ENCODE results near the gene MRPL38. TPM values are rescaled to one million over a fixed set of nuclear protein-coding genes. Genes with fewer than 3 reads are reported as not detected.
"Not testable (repeated sequence)": the region's sequence is repeated elsewhere in the genome, so short reads cannot be mapped to it uniquely, and the experiment has no call there.

The MRPL38 gene
- polyA plus RNA-seq, 2 of the 4 experiments (the other 2 are of a cell fraction), result 53.5 to 102 TPM

DNA sequence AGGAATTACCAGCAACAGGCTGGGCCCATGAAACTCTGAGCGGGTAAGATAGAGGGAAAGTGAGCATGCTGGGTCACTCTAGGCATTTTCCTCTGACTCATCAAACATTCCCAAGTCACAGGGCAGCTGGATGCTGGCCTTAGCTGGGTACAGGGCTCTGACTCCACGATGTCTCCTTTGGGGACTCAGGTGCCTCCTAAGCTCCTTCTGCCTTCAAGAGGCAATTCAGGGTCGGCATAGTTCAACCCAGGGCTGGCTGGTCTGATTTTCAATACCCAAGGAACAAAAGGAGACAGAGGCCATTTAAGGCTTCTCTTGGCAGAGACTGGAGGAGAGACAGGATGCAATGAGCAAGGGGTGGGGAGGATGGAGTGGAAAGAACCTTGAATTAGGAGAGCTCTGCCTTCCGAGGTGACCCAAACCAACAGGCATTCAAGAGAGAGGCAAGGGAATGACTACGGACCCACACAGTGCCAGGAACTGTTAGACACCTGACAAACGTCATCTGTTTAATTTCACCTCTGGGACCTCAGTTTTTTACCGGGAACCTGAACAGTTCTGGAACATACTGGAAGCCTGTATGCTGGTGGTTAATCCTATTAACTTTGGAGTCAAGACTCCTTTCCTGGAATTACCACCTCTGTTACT, 50.5 kb downstream of the MRPL38 start:
- WGBS (ENCODE audit: missing lambda C conversion rate), result 15% methylated on average over 7 of the region's 7 CpGs
- POLR2A ChIA-PET, result interaction anchor here (0.6 to 2.8 kb wide), 7 partner anchors 9 to 411 kb away, joined by 3 to 68 read pairs (median 8); partner anchors contain the start of genes RECQL5, SAP30BP, TRIM47 and UBALD2
- CTCF ChIA-PET, result interaction anchor here (0.6 to 37.0 kb wide), 10 partner anchors 8 to 148 kb away, joined by 3 to 691 read pairs (median 6); partner anchors contain the start of genes TRIM47, TRIM65 and UNC13D

DNA sequence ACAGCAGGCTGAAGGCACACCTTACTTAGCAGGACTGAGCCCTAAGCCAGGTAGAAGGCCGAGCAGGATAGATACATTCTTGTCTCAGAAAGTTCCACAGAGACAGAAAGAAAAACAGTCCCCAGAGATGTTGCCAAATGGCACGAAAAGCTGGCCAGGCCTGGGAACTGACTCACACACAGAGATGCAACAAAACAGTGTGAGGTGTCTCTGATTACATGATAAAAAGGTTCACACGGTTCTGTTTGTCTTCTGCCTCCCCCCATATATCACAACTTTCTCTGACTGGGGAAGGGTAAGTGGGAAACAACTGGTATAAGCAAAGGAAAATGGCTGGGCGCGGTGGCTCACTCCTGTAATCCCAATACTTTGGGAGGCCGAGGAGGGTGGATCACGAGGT, 51.3 kb downstream of the MRPL38 start:
- ATAC-seq, result no peak
- Histone ChIP-seq H3K27ac (peak overlapping the region in 1 of 2 experiments; percentile 88; a peak in 2 of 6 replicates), H3K4me3 (no peak overlapping the region), H3K4me2 (peak overlapping the region; percentile 91), H3K4me1 (peaks cover 22% of the 10 kb centered on the region), H3K9me3 (no peaks in the 10 kb centered on the region)
- no peak for TF ChIP-seq KDM5A (IDR thresholded peaks at IDR 0.05)
- ChIA-PET POLR2A (interaction anchor here (0.6 to 2.6 kb wide), 3 partner anchors 39 to 186 kb away, joined by 4 to 68 read pairs (median 4); partner anchors contain the start of genes RECQL5 and SAP30BP), CTCF (interaction anchor here (0.6 to 37.0 kb wide), 11 partner anchors 8 to 116 kb away, joined by 3 to 691 read pairs (median 4); partner anchors contain the start of genes TRIM47, TRIM65 and UNC13D)
- DNase-seq (ENCODE audit: low read depth in 1 of 2, low spot score in 1 of 2), result no peak
- WGBS (ENCODE audit: missing lambda C conversion rate), result 70% methylated on average over 7 of the region's 7 CpGs
- FAIRE-seq, result no peak

More for the DNA sequence above, 50.5 kb downstream of the MRPL38 start:
- peak; percentile 7 to 15; a peak in 1 of 6 replicates for ATAC-seq
- no peak for FAIRE-seq
- Histone ChIP-seq H3K9me3 (no peaks in the 10 kb centered on the region), H3K4me3 (peak overlapping the region; percentile 58), H3K27ac (peak overlapping the region; percentile 83 to 88), H3K4me2 (peak overlapping the region; percentile 91), H3K4me1 (peaks cover 19% of the 10 kb centered on the region)
- TF ChIP-seq FOSL2 (IDR thresholded peaks at IDR 0.05) (no peak), FOSL2 (CRISPR knock-in tag; IDR thresholded peaks at IDR 0.05) (peak; percentile 62), CEBPB (IDR thresholded peaks at IDR 0.05) (no peak), MAFK (IDR thresholded peaks at IDR 0.05; ENCODE audit: partially characterized antibody) (peak; percentile 51)
- DNase-seq (ENCODE audit: low read depth in 1 of 2, low spot score in 1 of 2), result peak; percentile 54 to 80

DNA sequence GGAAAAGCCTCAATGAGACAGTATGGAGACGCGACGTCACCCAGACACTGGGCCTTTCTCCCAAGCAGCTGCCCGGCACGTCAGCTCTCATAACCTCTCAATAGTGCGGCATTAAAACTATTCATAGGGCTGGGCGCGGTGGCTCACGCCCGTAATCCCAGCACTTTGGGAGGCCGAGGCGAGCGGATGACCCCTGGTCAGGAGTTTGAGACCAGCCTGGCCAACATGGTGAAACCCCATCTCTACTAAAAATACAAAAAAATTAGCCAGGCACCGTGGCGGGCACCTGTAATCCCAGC, 53.0 kb downstream of the MRPL38 start:
- WGBS (ENCODE audit: missing lambda C conversion rate), result 97% methylated on average over 15 of the region's 15 CpGs
- not testable (repeated sequence) for FAIRE-seq; DNase-seq (ENCODE audit: low read depth in 1 of 2, low spot score in 1 of 2); H3K4me3 ChIP-seq; H3K4me2 ChIP-seq; H3K27ac ChIP-seq; H3K9me3 ChIP-seq; ATAC-seq
- POLR2A ChIA-PET, result interaction anchor here (1.7 kb wide), 1 partner anchor 72 kb away, joined by 4 read pairs; no protein-coding TSS in a partner anchor
- H3K4me1 ChIP-seq, result peaks cover 31% of the 10 kb centered on the region
- CTCF ChIA-PET, result interaction anchor here (1.5 to 37.0 kb wide), 4 partner anchors 10 to 87 kb away, joined by 6 to 691 read pairs (median 168); partner anchors contain the start of genes GALK1 and TRIM47

DNA sequence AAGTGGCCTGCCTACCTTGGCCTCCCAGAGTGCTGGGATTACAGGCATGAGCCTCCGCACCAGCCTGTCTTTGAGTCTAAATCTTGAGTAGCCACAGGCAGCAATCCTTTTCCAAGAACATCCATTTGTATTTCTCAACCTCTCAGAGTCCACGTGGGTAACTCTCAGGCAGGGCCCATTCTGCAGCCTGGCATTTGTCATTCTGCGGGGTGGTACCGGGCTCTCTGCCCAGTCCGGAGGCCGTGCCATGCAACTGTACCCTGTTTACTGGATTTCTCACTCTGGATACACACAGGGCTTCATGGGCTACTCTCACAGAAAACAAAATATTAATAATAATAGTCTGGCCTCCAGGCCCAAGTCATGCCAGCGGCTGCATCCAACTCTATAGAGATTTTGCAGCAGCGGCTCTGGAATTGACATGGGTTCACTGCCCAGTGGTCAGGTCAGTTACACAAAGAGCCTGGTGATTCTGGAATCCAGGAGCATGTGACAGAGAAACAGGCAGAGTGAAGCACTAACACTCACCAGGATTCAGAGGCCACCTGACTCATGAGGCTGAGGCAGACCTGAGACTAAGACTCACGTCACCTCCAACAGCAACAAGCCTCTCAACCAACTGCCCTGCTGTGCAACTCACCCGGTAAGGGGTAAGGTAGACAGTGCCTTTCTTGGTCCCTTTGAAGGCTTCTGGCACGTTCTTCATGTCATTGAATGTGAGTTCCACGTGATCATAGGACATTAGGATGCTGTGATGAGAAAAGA, 53.6 kb downstream of the MRPL38 start:
- peaks cover 32% of the 10 kb centered on the region for H3K4me1 ChIP-seq
- ChIA-PET CTCF (interaction anchor here (1.1 to 37.0 kb wide), 6 partner anchors 10 to 87 kb away, joined by 4 to 691 read pairs (median 49); partner anchors contain the start of genes GALK1 and TRIM47), POLR2A (interaction anchor here (1.7 kb wide), 1 partner anchor 71 kb away, joined by 4 read pairs; no protein-coding TSS in a partner anchor)
- ATAC-seq (no peak), DNase-seq (ENCODE audit: low read depth in 1 of 2, low spot score in 1 of 2) (no peak), FAIRE-seq (no peak)
- no peak overlapping the region for H3K4me2 ChIP-seq
- TF ChIP-seq HOXB13 (CRISPR knock-in tag; IDR thresholded peaks at IDR 0.05; ENCODE audit: low read depth) (no peak), POLR2A (IDR thresholded peaks at IDR 0.05; ENCODE audit: low read length) (no peak)
- H3K4me3 ChIP-seq, result no peak overlapping the region
- H3K27ac ChIP-seq, result no peak overlapping the region
- 90% methylated on average over 12 of the region's 12 CpGs for WGBS (ENCODE audit: missing lambda C conversion rate)
- H3K9me3 ChIP-seq, result no peaks in the 10 kb centered on the region

DNA sequence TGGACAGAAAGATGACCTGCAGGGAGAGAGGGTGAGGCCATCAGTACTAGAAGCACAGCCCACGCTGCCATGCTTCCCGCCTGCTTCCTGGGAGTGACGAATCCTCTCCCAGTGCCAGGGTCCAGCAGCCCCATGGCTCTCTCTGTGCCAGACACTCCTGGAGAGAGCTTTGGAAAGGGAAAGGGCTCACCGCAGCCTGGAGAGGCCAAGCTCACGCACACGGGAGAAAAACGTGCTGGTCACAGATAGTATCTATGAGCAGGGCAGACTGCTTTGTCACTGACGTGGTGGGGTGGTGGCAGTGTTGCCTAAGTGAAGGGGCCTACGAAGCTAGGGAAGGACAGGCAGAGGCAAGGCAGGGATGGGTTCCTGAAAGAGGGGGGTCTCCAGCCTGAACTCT, 55.0 kb downstream of the MRPL38 start:
- 86% methylated on average over 9 of the region's 9 CpGs for WGBS (ENCODE audit: missing lambda C conversion rate)
- Histone ChIP-seq H3K4me2 (no peak overlapping the region), H3K9me3 (no peaks in the 10 kb centered on the region), H3K27ac (no peak overlapping the region), H3K4me1 (peaks cover 46% of the 10 kb centered on the region), H3K4me3 (no peak overlapping the region)
- FAIRE-seq (no peak), ATAC-seq (no peak), DNase-seq (ENCODE audit: low read depth in 1 of 2, low spot score in 1 of 2) (no peak)
- TF ChIP-seq RFX5 (IDR thresholded peaks at IDR 0.05), result no peak
- TF ChIP-seq, protein P1, sequence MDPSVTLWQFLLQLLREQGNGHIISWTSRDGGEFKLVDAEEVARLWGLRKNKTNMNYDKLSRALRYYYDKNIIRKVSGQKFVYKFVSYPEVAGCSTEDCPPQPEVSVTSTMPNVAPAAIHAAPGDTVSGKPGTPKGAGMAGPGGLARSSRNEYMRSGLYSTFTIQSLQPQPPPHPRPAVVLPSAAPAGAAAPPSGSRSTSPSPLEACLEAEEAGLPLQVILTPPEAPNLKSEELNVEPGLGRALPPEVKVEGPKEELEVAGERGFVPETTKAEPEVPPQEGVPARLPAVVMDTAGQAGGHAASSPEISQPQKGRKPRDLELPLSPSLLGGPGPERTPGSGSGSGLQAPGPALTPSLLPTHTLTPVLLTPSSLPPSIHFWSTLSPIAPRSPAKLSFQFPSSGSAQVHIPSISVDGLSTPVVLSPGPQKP (IDR thresholded peaks at IDR 0.05; ENCODE audit: low read depth, low read length), result no peak
- TF ChIP-seq, protein P2, sequence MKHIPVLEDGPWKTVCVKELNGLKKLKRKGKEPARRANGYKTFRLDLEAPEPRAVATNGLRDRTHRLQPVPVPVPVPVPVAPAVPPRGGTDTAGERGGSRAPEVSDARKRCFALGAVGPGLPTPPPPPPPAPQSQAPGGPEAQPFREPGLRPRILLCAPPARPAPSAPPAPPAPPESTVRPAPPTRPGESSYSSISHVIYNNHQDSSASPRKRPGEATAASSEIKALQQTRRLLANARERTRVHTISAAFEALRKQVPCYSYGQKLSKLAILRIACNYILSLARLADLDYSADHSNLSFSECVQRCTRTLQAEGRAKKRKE (CRISPR knock-in tag; IDR thresholded peaks at IDR 0.05; ENCODE audit: low read depth), result no peak
- no peak for TF ChIP-seq SMC3 (IDR thresholded peaks at IDR 0.05)
- TF ChIP-seq PHF8 (IDR thresholded peaks at IDR 0.05; ENCODE audit: borderline replicate concordance, low read depth), result no peak
- no peak for TF ChIP-seq RNF2 (IDR thresholded peaks at IDR 0.05; ENCODE audit: borderline replicate concordance, low read depth)
- TF ChIP-seq, protein P3, sequence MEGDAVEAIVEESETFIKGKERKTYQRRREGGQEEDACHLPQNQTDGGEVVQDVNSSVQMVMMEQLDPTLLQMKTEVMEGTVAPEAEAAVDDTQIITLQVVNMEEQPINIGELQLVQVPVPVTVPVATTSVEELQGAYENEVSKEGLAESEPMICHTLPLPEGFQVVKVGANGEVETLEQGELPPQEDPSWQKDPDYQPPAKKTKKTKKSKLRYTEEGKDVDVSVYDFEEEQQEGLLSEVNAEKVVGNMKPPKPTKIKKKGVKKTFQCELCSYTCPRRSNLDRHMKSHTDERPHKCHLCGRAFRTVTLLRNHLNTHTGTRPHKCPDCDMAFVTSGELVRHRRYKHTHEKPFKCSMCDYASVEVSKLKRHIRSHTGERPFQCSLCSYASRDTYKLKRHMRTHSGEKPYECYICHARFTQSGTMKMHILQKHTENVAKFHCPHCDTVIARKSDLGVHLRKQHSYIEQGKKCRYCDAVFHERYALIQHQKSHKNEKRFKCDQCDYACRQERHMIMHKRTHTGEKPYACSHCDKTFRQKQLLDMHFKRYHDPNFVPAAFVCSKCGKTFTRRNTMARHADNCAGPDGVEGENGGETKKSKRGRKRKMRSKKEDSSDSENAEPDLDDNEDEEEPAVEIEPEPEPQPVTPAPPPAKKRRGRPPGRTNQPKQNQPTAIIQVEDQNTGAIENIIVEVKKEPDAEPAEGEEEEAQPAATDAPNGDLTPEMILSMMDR (IDR thresholded peaks at IDR 0.05), result no peak
- no peak for TF ChIP-seq CEBPB (IDR thresholded peaks at IDR 0.05)
- TF ChIP-seq RARB (CRISPR knock-in tag; IDR thresholded peaks at IDR 0.05), result no peak
- ChIA-PET CTCF (interaction anchor here (0.6 to 37.0 kb wide), 14 partner anchors 8 to 225 kb away, joined by 3 to 691 read pairs (median 8); partner anchors contain the start of genes GALK1, MRPL38, SMIM5 and TRIM47), POLR2A (no interaction called here)

All from A549 (cell line).